GM21723 (cell line): ENCODE data around the gene TMEM62.
"Not testable (repeated sequence)": the region's sequence is repeated elsewhere in the genome, so short reads cannot be mapped to it uniquely, and the experiment has no call there.

Experiments used
- ATAC-seq: cut with Tn5 transposase; IDR thresholded peaks from one replicate; pipeline ENCODE4 v1.9.1; 2021; ENCODE audit warnings: mild to moderate bottlenecking, moderate library complexity; ENCODE audit not compliant: unreplicated experiment

The TMEM62 gene

DNA sequence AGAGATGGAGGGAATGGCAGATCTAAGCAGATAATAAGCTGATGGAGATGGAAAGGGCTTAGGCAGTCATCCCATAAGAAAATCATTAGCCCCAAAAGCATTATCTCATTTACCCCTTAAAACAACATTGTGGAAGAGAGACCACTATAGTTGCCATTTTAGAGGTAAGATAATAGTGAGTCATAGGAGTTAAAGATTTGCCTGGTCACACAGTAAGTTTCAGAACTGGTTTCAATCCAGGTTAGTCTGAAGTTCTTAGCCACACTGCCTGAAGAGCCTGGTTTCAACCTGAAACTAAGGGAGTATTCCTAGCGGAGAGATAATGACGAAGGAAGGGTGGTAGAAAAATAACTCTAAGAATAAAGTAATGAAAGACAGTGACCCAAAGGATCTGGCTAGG lies 14.6 kb upstream of the TMEM62 start:
- ATAC-seq = no peak

DNA sequence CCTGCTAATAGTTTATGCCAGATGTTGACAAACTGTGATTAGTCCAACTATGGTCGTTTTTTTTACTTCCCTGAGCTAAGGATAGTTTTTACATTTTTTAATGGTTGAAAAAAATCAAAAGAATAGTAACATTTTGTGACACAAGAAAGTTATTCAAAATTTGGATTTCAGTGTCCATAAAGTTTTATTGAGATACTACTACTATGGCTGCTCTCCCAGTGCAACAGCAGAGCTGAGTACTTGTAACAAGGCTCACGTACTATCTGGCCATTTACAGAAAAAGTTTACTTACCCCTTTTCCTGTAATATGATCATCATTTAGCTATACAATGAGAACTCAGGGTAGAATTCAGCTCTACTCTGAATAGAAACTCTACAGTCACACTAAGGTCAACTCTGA lies 11.5 kb upstream of the TMEM62 start:
- ATAC-seq = no peak

- no peak for ATAC-seq
Measured at GRCh38 chr15:43125100-43125661, 8.2 kb upstream of the TMEM62 start.

GRCh38 chr15:43126356-43126755 lies 7.0 kb upstream of the TMEM62 start:
- no peak for ATAC-seq

DNA sequence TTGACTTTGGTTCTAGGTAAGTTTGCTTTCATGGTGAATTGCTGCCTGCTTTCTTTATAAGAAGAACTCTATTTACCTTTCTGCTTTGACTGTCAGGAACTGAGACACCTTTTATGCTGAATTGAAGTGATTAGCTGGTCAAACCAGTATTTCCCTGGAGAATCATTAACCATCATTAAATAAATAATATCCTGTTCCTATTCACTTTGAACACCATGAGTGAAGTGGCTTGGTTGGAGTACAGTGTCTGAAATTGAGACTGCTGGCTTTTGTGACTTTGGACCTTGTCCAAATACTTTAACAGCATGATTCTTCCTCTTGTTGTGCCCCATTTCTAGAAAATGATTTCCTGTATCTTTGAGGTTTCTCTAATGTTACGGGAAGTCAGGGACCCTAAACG lies 5.6 kb upstream of the TMEM62 start:
- ATAC-seq = no peak

DNA sequence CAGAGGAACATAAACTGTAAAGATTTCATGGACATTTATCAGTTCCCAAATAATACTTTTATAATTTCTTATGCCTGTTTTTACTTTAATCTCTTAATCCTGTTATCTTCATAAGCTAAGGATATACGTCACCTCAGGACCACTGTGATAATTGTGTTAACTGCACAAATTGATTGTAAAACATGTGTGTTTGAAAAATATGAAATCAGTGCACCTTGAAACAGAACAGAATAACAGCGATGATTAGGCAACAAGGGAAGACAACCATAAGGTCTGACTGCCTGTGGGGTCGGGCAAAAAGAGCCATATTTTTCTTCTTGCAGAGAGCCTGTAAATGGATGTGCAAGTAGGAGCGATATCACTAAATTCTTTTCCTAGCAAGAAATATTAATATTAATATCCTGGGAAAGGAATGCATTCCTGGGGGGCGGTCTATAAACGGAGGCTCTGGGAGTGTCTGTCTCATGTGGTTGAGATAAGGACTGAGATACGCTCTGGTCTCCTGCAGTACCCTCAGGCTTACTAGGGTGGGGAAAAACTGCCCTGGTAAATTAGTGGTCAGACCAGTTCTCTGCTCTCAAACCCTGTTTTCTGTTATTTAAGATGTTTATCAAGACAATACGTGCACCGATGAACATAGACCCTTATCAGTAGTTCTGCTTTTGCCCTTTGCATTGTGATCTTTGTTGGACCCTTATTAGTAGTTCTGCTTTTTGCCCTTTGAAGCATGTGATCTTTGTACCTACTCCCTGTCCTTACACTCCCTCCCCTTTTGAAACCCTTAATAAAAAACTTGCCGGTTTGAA lies 5.0 kb upstream of the TMEM62 start:
- not testable (repeated sequence) for ATAC-seq

DNA sequence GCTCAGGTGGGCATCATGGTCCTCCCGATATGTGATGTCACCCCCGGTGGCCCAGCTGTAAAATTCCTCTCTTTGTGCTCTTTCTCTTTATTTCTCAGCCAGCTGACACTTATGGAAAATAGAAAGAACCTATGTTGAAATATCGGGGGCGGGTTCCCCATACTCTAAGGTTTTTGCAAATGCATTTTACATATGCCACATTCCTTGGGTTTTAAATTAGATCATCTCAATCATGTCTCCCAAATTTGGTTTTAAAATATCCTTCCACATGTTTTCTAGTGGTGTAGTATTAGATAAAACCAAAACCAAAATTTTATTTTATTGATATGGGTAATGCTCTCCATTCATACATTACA lies 4.4 kb upstream of the TMEM62 start:
- no peak for ATAC-seq

- no peak for ATAC-seq
Measured at GRCh38 chr15:43132830-43133429, 456 bp upstream of the TMEM62 start.

GRCh38 chr15:43134157-43134635 lies 810 bp downstream of the TMEM62 start:
- peak; percentile 21 for ATAC-seq

DNA sequence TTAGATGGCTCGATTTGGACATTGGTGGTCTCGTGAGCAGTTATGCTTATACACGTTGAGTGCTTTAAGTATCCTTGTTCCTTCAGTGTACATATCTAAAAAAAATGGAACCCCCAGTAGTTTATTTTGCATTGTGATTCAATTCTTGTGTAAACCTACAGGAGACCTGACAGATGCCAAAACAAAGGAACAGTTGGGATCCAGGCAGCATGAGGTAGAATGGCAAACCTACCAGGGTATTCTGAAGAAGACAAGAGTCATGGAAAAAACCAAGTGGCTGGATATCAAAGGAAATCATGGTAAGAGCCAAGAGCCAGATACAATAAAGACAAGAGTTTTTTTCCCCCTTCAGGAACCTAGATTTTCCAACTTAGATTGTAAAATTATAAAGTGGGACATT lies 2.0 kb downstream of the TMEM62 start:
- ATAC-seq = no peak

- ATAC-seq = no peak
Measured at GRCh38 chr15:43143203-43143941, 10.0 kb downstream of the TMEM62 start.

DNA sequence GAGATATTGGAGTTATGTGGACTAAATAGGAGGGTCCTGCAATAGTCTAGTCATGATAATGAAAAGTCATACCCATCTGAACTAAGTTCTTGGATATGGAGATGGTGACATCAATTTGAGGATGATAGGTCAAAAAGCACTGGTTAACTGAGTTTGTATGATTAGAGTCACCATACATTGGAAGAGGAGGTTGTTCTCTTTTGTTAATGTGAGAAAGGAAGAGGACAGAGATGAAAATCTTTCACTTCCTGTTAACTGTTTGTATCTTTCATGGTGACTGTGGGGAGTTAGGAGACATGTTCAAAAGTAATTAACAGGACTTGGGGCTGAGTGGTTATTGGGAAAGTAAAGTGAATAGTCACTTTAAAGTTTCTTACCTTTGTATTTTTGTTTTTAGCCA lies 11.1 kb downstream of the TMEM62 start:
- no peak for ATAC-seq

- ATAC-seq = no peak
Measured at GRCh38 chr15:43146184-43146583, 12.8 kb downstream of the TMEM62 start.

DNA sequence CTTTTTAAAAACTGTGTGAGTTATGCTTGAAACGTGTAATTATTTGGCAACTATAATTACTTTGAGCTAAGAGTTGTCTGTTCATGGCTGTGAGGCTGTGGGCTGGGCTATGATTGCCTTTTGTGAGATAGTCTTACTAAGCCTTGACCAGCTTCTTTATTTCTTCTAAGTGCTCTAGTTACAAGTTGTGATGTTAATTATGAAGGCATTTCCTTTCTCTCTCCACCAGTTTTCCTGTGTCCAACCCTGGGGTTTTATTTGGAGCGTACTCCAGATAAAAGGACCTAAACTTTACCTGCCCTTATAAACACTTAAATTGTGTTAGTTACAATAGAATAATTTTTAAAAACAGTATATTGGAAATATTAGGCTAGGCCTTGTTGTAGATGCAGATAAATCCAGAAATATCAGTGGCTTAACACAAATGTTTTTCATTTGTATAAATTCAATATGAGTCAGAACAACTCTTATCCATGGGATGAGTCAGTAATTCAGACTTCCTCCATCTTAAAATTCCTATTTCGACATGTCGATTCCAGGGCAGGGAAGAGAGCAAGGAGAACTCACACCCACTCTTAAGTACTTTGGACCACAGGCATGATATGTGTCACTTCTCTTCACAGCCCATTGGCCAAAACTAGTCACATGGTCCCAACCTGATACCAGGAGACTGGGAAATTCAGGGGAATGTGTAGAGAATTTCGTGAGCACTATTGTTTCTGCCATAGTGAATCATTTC lies 17.0 kb downstream of the TMEM62 start:
- no peak for ATAC-seq

- ATAC-seq = no peak
Measured at GRCh38 chr15:43151688-43152087, 18.3 kb downstream of the TMEM62 start.

GRCh38 chr15:43153269-43153668 lies 19.9 kb downstream of the TMEM62 start:
- ATAC-seq = no peak

DNA sequence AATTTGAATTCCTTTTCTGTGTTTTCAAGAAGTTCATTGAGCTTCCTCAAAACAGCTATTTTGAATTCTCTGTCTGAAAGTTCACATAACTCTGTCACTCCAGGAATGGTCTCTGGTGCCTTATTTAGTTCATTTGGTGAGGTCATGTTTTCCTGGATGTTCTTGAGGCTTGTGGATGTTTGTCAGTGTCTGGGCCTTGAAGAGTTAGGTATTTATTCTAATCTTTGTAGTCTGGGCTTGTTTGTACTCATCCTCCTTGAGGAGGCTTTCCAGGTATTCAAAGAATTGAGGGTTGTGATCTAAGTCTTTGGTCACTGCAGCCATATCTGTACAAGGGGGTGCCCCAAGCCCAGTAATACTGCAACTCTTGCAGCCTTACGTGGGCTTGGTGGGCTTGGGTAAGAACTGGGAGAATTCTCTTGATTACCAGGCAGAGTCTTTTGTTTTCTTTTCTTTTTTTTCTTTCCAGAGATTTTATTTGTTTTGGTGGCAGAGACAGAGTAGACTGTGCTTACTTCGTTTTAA lies 32.5 kb downstream of the TMEM62 start:
- no peak for ATAC-seq

DNA sequence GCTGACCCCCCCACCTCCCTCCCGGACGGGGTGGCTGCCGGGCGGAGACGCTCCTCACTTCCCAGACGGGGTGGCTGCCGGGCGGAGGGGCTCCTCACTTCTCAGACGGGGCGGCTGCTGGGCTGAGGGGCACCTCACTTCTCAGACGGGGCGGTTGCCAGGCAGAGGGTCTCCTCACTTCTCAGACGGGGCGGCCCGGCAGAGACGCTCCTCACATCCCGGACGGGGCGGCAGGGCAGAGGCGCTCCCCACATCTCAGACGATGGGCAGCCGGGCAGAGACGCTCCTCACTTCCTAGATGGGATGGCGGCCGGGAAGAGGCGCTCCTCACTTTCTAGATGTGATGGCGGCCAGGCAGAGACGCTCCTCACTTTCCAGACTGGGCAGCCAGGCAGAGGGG lies 33.9 kb downstream of the TMEM62 start:
- not testable (repeated sequence) for ATAC-seq

- ATAC-seq = no peak
Measured at GRCh38 chr15:43168192-43169107, 35.1 kb downstream of the TMEM62 start.

GRCh38 chr15:43169888-43170287 lies 36.5 kb downstream of the TMEM62 start:
- no peak for ATAC-seq
